H1 (cell line): Measurements from ENCODE around the gene EGFR. TPM values are rescaled to one million over a fixed set of nuclear protein-coding genes. Genes with fewer than 3 reads are reported as not detected.

Experiments used
- CTCF ChIA-PET: fragments of 300-600 bp; sonication (Branson Sonifier 250); formaldehyde crosslinking; loops from one replicate; lab custom pipeline; 2021; ENCODE audit not compliant: partially characterized antibody; lab: Charles Lee
- POLR2A ChIA-PET: fragments of 300-600 bp; sonication (Branson Sonifier 250); formaldehyde crosslinking; loops from one replicate; lab custom pipeline; 2021; ENCODE audit warnings: inconsistent platforms; ENCODE audit not compliant: partially characterized antibody; lab: Charles Lee
- DNase-seq, 2 experiments: peaks; one replicate each; pipeline versions ENCODE4 v3.0.0 to v3.0.0-alpha.2; 2010 to 2022; ENCODE audit warnings: low spot score in 2 of 2, low read depth in 1 of 2, mixed read lengths in 1 of 2
- FAIRE-seq: peaks from 2 replicates; lab custom pipeline; 2011; peaks lifted over from hg19 to GRCh38; lab: Jason Lieb, UNC
- H2AFZ ChIP-seq: 2 replicates; pipeline ENCODE4 v1.8.1; 2012; ENCODE audit warnings: low read length, inconsistent platforms
- H2AK5ac ChIP-seq: 2 replicates; pipeline ENCODE4 v1.6.1; 2013; ENCODE audit warnings: low read depth, low read length
- H2BK120ac ChIP-seq: replicated peaks from 2 replicates; pipeline ENCODE3; 2013; ENCODE audit warnings: low read depth, low read length, inconsistent platforms
- H2BK12ac ChIP-seq: 2 replicates; pipeline ENCODE4 v1.6.1; 2013; ENCODE audit warnings: low read depth, low read length
- H2BK15ac ChIP-seq: 2 replicates; pipeline ENCODE4 v1.6.1; 2013; ENCODE audit warnings: low read length
- H2BK20ac ChIP-seq: 2 replicates; pipeline ENCODE4 v1.6.1; 2013; ENCODE audit warnings: low read length
- H2BK5ac ChIP-seq: 2 replicates; pipeline ENCODE4 v1.6.1; 2013; ENCODE audit warnings: low read depth, low read length
- H3K14ac ChIP-seq: 2 replicates; pipeline ENCODE4 v1.6.1; 2013; ENCODE audit warnings: inconsistent platforms; ENCODE audit not compliant: insufficient read length
- H3K18ac ChIP-seq: 2 replicates; pipeline ENCODE4 v1.6.1; 2013; ENCODE audit warnings: low read length; ENCODE audit errors: extremely low read depth
- H3K23ac ChIP-seq: 2 replicates; pipeline ENCODE4 v1.6.1; 2013; ENCODE audit warnings: inconsistent platforms; ENCODE audit not compliant: insufficient read length
- H3K23me2 ChIP-seq: 2 replicates; pipeline ENCODE4 v1.6.1; 2013; ENCODE audit warnings: low read depth, low read length
- H3K27ac ChIP-seq: 2 replicates; pipeline ENCODE4 v1.6.1; 2011; ENCODE audit warnings: low read depth, low read length, inconsistent platforms
- H3K27me3 ChIP-seq, 4 experiments: replicated peaks in 1 of 4; 1 replicate in 1 of 4; 2 replicates in 3 of 4; pipeline versions ENCODE4 v1.6.1 to v1.8.1; 2011 to 2013; ENCODE audit warnings: low read length in 3 of 4, mild to moderate bottlenecking in 3 of 4, inconsistent platforms in 2 of 4, mixed read lengths in 2 of 4, moderate library complexity in 1 of 4; ENCODE audit not compliant: control insufficient read depth in 3 of 4, insufficient read depth in 3 of 4; ENCODE audit errors: extremely low read depth in 1 of 4
- H3K36me3 ChIP-seq, 4 experiments: 2 replicates each; pipeline versions ENCODE4 v1.6.1 to v1.8.1; 2011 to 2013; ENCODE audit warnings: mild to moderate bottlenecking in 4 of 4, low read length in 3 of 4, moderate library complexity in 2 of 4, control low read depth in 1 of 4, inconsistent platforms in 1 of 4; ENCODE audit not compliant: insufficient read depth in 4 of 4, control insufficient read depth in 2 of 4
- H3K4ac ChIP-seq: replicated peaks from 2 replicates; pipeline ENCODE3; 2013; ENCODE audit warnings: low read length, low read depth, mixed read lengths, inconsistent platforms; ENCODE audit not compliant: insufficient read length
- H3K4me1 ChIP-seq, 4 experiments: replicated peaks in 1 of 4; 1 replicate in 1 of 4; 2 replicates in 3 of 4; pipeline versions ENCODE4 v1.6.1 to v1.8.1; 2011 to 2013; ENCODE audit warnings: low read length in 3 of 4, inconsistent platforms in 2 of 4, mixed read lengths in 1 of 4; ENCODE audit not compliant: insufficient read depth in 4 of 4, control insufficient read depth in 3 of 4
- H3K4me2 ChIP-seq, 2 experiments: 2 replicates each; pipeline versions ENCODE4 v1.6.1 to v1.8.1; 2011 to 2013; ENCODE audit warnings: low read depth in 2 of 2, low read length in 2 of 2, control low read depth in 1 of 2, inconsistent platforms in 1 of 2, mild to moderate bottlenecking in 1 of 2; ENCODE audit not compliant: insufficient read depth in 1 of 2
- H3K4me3 ChIP-seq, 4 experiments: fragments of 200-600, 300-600 bp in 1 of 4; sonication (generic), shearing (Covaris generic), sonication (Bioruptor Twin) in 1 of 4; 2 replicates each; pipeline versions ENCODE4 v1.5.1 to v1.8.1; 2011 to 2016; ENCODE audit warnings: low read length in 4 of 4, low read depth in 3 of 4, control low read depth in 2 of 4, inconsistent platforms in 2 of 4, mild to moderate bottlenecking in 2 of 4, mixed read lengths in 1 of 4, moderate library complexity in 1 of 4; ENCODE audit not compliant: insufficient read depth in 2 of 4; ENCODE audit errors: extremely low read depth in 1 of 4
- H3K56ac ChIP-seq: replicated peaks from 2 replicates; pipeline ENCODE3; 2013; ENCODE audit warnings: low read depth, mild to moderate bottlenecking, mixed read lengths, low read length, inconsistent platforms; ENCODE audit not compliant: insufficient read length
- H3K79me1 ChIP-seq: 2 replicates; pipeline ENCODE4 v1.6.1; 2013; ENCODE audit warnings: low read depth, low read length, control low read depth
- H3K79me2 ChIP-seq, 2 experiments: 2 replicates each; pipeline versions ENCODE4 v1.6.1 to v1.8.1; 2012 to 2013; ENCODE audit warnings: low read length in 2 of 2, mild to moderate bottlenecking in 2 of 2, inconsistent platforms in 1 of 2; ENCODE audit not compliant: insufficient read depth in 2 of 2, control insufficient read depth in 1 of 2
- H3K9ac ChIP-seq, 4 experiments: replicated peaks in 1 of 4; 1 replicate in 1 of 4; 2 replicates in 3 of 4; pipeline versions ENCODE4 v1.6.1 to v1.8.1; 2011 to 2013; ENCODE audit warnings: low read depth in 3 of 4, low read length in 3 of 4, control low read depth in 2 of 4, mild to moderate bottlenecking in 2 of 4, moderate library complexity in 2 of 4, inconsistent platforms in 1 of 4; ENCODE audit errors: extremely low read depth in 1 of 4
- H3K9me3 ChIP-seq, 2 experiments: 2 replicates each; pipeline versions ENCODE4 v1.6.1 to v1.8.1; 2012 to 2013; ENCODE audit warnings: mild to moderate bottlenecking in 2 of 2, moderate library complexity in 2 of 2, control low read depth in 1 of 2, inconsistent platforms in 1 of 2, low read depth in 1 of 2, low read length in 1 of 2, mixed read lengths in 1 of 2; ENCODE audit not compliant: insufficient read depth in 2 of 2
- H4K20me1 ChIP-seq, 2 experiments: replicated peaks in 1 of 2; 2 replicates each; pipeline versions ENCODE3 to v1.8.1; 2011 to 2013; ENCODE audit warnings: inconsistent platforms in 2 of 2, low read length in 2 of 2, mild to moderate bottlenecking in 1 of 2; ENCODE audit not compliant: insufficient read depth in 2 of 2, control insufficient read depth in 1 of 2
- H4K5ac ChIP-seq: 2 replicates; pipeline ENCODE4 v1.6.1; 2013; ENCODE audit warnings: low read length, low read depth, mixed read lengths, inconsistent platforms; ENCODE audit not compliant: insufficient read length
- H4K8ac ChIP-seq: 2 replicates; pipeline ENCODE4 v1.8.0; 2013; ENCODE audit warnings: mild to moderate bottlenecking, moderate library complexity, low read length, inconsistent platforms; ENCODE audit not compliant: insufficient read depth; ENCODE audit errors: extremely low read depth
- H4K91ac ChIP-seq: replicated peaks from 2 replicates; pipeline ENCODE3; 2013; ENCODE audit warnings: low read length, mixed read lengths, inconsistent platforms; ENCODE audit not compliant: insufficient read length
- RAD21 ChIP-seq, 2 experiments: IDR thresholded peaks in 1 of 2; conservative IDR thresholded peaks in 1 of 2; 2 replicates each; pipeline ENCODE4 v1.6.1; 2011; ENCODE audit warnings: low read depth in 2 of 2, low read length in 2 of 2, improper control_type of control experiment in 1 of 2, inconsistent platforms in 1 of 2, mild to moderate bottlenecking in 1 of 2, moderate library complexity in 1 of 2
- WGBS, 2 experiments: shearing (Covaris generic) in 1 of 2; methylation state at CpG; one replicate each; pipeline versions ENCODE4 v1.1.6 to v1.1.7; 2013 to 2015; ENCODE audit warnings: low lambda C conversion rate in 2 of 2, mixed read lengths in 2 of 2, inconsistent platforms in 1 of 2, low coverage in 1 of 2, missing lambda C conversion rate in 1 of 2; ENCODE audit not compliant: insufficient replicate concordance in 2 of 2, insufficient coverage in 1 of 2, insufficient read length in 1 of 2; ENCODE audit errors: extremely low coverage in 1 of 2, missing lambda C conversion rate in 1 of 2; 5-methylcytosine and 5-hydroxymethylcytosine counted together
- polyA plus RNA-seq, 7 experiments: library from polyadenylated mRNA; depleted of rRNA in 3 of 7; stranded (reverse) in 5 of 7; unstranded in 2 of 7; fragments of >200 nt in 5 of 7; fragments of 200-250 nt in 2 of 7; gene quantifications; 1 replicate in 5 of 7; 2 replicates in 1 of 7; 4 replicates in 1 of 7; pipeline versions ENCODE4 v1.2.1 to v1.2.3, GENCODE V29; 2011 to 2013; ENCODE audit warnings: missing spikeins in 2 of 7, mixed read lengths in 2 of 7
- total RNA-seq: library from RNA; stranded (reverse); fragmentation: NEBNext Ultra II Directional; extraction: Animal tissue kit (Norgen Biotek cat#: 25700); gene quantifications from 2 replicates; pipeline ENCODE4 v1.2.1, GENCODE V29; 2021

The EGFR gene
- total and polyA plus RNA-seq, 2 of the 8 experiments (the other 6 are each of a cell fraction or from before 2014, with no cell fraction given): 1.9 to 5.8 TPM

DNA sequence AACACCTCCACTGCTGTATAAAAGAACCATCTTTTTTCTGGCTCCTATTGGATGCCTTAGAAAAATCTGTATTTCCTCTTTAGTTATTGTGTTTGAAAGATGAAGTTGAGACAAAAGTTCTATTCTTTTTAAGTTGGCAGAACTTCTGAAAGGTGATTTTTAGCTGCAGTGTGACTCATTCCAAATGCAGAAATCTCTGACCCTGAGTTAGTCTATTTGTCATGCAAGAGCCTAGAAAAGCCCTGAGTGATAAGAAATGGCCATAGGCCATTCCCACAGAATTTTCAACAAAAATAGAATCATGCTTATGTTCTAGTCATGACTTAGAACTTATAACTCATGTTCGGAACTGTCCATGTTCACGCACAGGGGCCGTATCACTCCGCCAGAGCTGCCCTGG, 89.1 kb downstream of the EGFR start:
- Histone ChIP-seq H2BK120ac (no peak overlapping the region), H3K9ac (no peak overlapping the region), H3K4me1 (peaks cover 0 to 12% (median 8%) of the 10 kb centered on the region in 4 experiments; a peak in 4 of 7 replicates), H3K27me3 (no peaks in the 10 kb centered on the region), H3K79me2 (no peaks in the 10 kb centered on the region), H3K36me3 (no peaks in the 10 kb centered on the region), H2BK20ac (no peak overlapping the region), H3K23ac (no peak overlapping the region), H3K4me2 (no peak overlapping the region), H2BK5ac (no peak overlapping the region), H4K20me1 (no peaks in the 10 kb centered on the region), H2AFZ (no peak overlapping the region), H3K56ac (no peak overlapping the region), H4K5ac (no peak overlapping the region), H3K79me1 (no peaks in the 10 kb centered on the region), H2BK12ac (no peak overlapping the region), H3K14ac (no peak overlapping the region), H3K18ac (no peak overlapping the region), H3K27ac (no peak overlapping the region), H2BK15ac (no peak overlapping the region), H4K8ac (no peak overlapping the region), H2AK5ac (no peak overlapping the region), H3K9me3 (no peaks in the 10 kb centered on the region), H4K91ac (no peak overlapping the region), H3K4me3 (no peak overlapping the region), H3K4ac (no peak overlapping the region), H3K23me2 (no peaks in the 10 kb centered on the region; the same call in 1 of the 2 replicates)
- CTCF ChIA-PET: interaction anchor here (0.9 kb wide), 1 partner anchor 16 kb away, joined by 3 read pairs; no protein-coding TSS in a partner anchor
- no peak for FAIRE-seq
- DNase-seq: no peak
- TF ChIP-seq RAD21 (IDR thresholded peaks at IDR 0.05 in 1 of 2, conservative IDR thresholded peaks at IDR 0.05 in 1 of 2; ENCODE audit: low read depth in 2 of 2, low read length in 2 of 2): no peak
- 81% methylated on average over 4 of the region's 4 CpGs; no CpG with 5 or more reads in 1 of the 2 experiments for WGBS, 2 experiments
- POLR2A ChIA-PET: no interaction called here
